Stimulated activated CD8-positive, alpha-beta memory T cell treated with anti-CD3 and anti-CD28 coated beads, Interleukin-7, amount 100 ng/mL, for 1 hour (primary cell): Measurements from ENCODE around the gene LGALS7.

Source experiments
- DNase-seq, 2 donors: peaks; one replicate each; pipeline ENCODE4 v3.0.0-alpha.2; 2020; ENCODE audit warnings: low read depth in 2 of 2

Gene LGALS7

DNA sequence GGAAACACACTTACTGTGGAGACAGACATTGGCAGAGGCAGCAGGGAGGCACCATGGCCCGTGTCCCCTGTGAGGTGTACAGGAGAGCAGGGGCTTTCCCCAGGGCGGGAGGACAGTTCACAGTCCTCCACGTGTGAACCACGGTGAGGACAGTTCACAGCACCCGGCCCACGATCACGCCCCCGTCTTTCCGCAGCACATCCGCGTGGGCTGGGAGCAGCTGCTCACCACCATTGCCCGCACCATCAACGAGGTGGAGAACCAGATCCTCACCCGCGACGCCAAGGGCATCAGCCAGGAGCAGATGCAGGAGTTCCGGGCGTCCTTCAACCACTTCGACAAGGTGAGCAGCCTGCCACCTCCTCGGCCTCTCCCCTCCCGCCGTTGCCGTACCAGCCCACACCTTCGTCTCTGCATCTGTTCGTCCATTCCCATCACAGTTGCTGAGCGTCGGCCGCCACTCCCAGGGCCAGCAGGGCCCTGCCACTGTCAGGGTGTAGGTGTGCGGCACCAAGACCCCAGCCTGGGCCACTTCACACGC lies 46.5 kb downstream of the LGALS7 start:
- no peak for DNase-seq

GRCh38 chr19:38726284-38726673 lies 47.0 kb downstream of the LGALS7 start:
- no peak for DNase-seq

GRCh38 chr19:38725469-38726283 lies 47.6 kb downstream of the LGALS7 start:
- DNase-seq = no peak

DNA sequence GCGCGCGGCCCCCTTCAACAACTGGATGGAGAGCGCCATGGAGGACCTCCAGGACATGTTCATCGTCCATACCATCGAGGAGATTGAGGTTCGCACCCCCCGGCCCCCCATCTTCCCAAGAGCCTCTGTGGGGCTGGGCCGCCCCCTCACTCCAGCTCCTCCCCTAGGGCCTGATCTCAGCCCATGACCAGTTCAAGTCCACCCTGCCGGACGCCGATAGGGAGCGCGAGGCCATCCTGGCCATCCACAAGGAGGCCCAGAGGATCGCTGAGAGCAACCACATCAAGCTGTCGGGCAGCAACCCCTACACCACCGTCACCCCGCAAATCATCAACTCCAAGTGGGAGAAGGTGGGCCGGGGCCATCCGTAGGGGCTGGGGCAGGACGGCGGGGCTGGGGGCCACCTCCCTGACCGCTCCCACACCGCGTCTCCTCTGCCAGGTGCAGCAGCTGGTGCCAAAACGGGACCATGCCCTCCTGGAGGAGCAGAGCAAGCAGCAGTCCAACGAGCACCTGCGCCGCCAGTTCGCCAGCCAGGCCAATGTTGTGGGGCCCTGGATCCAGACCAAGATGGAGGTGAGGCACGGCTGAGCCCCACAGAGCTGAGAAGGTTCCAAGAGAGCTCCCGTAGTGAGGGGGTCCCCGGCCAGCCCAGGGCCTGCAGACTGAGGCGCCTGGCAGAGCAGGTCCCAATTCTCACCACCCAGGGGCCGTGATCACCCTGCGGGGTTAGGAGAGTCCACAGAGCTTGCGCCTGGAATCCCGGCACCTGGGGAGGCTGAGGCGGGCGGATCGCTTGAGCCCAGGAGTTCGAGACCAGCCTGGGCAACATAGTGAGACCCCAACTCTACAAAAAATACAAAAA lies 49.1 kb downstream of the LGALS7 start:
- DNase-seq = no peak

GRCh38 chr19:38723606-38723965 lies 49.7 kb downstream of the LGALS7 start:
- DNase-seq = no peak

- no peak for DNase-seq
These were observed 50.2 kb downstream of the LGALS7 start for GRCh38 chr19:38722947-38723605.

DNA sequence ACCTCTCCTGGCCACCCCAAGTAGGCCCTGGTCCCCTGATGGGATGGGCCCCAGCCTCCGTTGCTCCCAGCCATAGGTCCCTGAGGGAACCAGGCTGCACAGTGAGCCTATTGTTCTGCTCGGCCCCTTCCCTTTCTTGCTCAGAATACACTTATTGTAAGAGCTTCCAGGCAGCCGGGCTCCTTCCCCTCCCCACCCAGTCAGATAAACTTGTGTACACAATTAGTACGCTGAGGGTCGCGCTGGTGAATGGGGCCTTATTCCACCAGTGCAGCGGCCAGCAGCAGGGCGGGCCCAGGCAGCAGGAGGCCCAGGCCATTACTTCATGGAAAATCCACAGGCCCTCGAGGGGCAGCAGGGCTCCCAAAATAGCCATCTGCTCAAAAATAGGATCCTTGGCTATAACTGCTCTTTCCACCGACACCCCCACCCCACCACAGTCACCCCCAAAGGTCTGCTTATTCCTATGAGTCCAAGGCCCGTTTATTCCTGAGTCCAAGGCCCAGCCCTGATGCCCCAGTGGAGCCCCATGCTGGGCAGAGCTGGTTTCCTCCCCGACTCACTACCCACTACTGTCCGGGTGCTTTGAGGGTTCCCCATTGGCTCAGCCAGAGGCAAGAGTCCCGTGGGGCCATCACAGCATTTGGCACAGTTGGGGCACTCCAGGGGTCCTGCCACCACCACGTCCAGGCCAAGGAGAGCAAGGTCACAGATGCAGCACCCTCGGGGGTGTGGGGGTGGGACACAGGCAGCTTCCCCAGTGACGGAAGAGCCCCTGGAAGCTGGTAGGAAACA lies 51.1 kb downstream of the LGALS7 start:
- DNase-seq = no peak

DNA sequence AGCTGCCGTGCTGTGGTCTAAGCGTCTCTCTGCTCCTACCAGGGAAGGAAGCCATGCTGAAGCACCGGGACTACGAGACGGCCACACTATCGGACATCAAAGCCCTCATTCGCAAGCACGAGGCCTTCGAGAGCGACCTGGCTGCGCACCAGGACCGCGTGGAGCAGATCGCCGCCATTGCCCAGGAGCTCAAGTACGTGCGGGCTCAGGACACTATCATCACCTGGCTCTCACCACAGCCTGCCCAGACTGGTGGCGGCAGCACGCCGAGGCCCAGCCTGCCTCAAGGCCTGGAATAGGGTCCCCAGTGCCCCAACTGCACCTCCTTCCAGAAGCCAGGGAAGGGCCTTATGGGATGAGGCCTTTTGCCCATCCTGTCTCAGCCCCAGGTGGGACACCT lies 51.8 kb downstream of the LGALS7 start:
- no peak for DNase-seq
